ENCODE data around the gene SCUBE1.

DNA sequence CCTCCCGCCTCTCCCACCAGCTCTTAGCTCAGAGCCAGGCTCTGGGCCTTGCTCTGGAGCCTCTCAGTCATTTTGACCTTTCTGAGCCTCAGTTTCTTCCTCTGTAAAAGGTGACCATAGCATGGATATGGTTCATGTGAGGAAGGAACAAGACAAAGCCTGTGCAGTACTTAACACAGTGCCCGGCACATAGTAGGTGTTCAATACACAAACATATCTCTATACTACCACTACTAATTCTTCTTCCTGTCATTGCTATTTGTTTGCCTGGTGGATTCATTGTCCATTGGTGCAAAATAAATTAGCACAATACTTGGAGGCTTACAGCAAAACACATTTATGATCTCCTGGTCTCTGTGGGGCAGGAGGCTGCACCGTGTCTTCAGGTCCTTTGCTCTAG lies 47.0 kb upstream of the SCUBE1 start:
- TF ChIP-seq FOXP2 (optimal IDR thresholded peaks at IDR 0.05; ENCODE audit: control extremely low read depth, extremely low read length, insufficient read depth) (no peak), EZH2 (IDR thresholded peaks at IDR 0.05) (no peak)
